Ureter (tissue), 1 donor: ENCODE measurements around the gene NEU2. TPM values are rescaled to one million over a fixed set of nuclear protein-coding genes. Genes with fewer than 3 reads are reported as not detected.

Experiments
- DNase-seq: peaks from one replicate; pipeline ENCODE4 v3.0.0-alpha.2; 2020; ENCODE audit warnings: low spot score
- total RNA-seq: library from RNA; stranded (reverse); gene quantifications from one replicate; pipeline ENCODE4 v1.2.4, GENCODE V29; 2023
- donor health status: DM: yes; HTN: yes; CAD: no.

Gene NEU2
- total RNA-seq, 1 donor from 2014 or later, result not detected

- no peak for DNase-seq
Observed at GRCh38 chr2:233034091-233034882, 1.8 kb downstream of the NEU2 start.

- DNase-seq, result no peak
Observed at GRCh38 chr2:233035426-233036161, 3.1 kb downstream of the NEU2 start.

GRCh38 chr2:233036162-233036838, 3.8 kb downstream of the NEU2 start:
- DNase-seq, result no peak

- DNase-seq, result no peak
Observed at GRCh38 chr2:233037078-233037477, 4.6 kb downstream of the NEU2 start.

GRCh38 chr2:233039212-233039845, 6.9 kb downstream of the NEU2 start:
- DNase-seq, result no peak

GRCh38 chr2:233039846-233040530, 7.5 kb downstream of the NEU2 start:
- no peak for DNase-seq

- no peak for DNase-seq
Observed at GRCh38 chr2:233040571-233040970, 8.1 kb downstream of the NEU2 start.

- DNase-seq, result no peak
Observed at GRCh38 chr2:233041722-233042323, 9.4 kb downstream of the NEU2 start.

- no peak for DNase-seq
Observed at GRCh38 chr2:233042549-233042948, 10.1 kb downstream of the NEU2 start.

- DNase-seq, result no peak
Observed at GRCh38 chr2:233044974-233045605, 12.6 kb downstream of the NEU2 start.

GRCh38 chr2:233047206-233047605, 14.7 kb downstream of the NEU2 start:
- DNase-seq, result no peak

- DNase-seq, result no peak
Observed at GRCh38 chr2:233047667-233048066, 15.2 kb downstream of the NEU2 start.

- no peak for DNase-seq
Observed at GRCh38 chr2:233048569-233049193, 16.2 kb downstream of the NEU2 start.

GRCh38 chr2:233049194-233049761, 16.8 kb downstream of the NEU2 start:
- no peak for DNase-seq

- DNase-seq, result peak; percentile 60
Observed at GRCh38 chr2:233051241-233052149, 19.0 kb downstream of the NEU2 start.

GRCh38 chr2:233052517-233052916, 20.0 kb downstream of the NEU2 start:
- DNase-seq, result peak; percentile 6

GRCh38 chr2:233053928-233054784, 21.7 kb downstream of the NEU2 start:
- DNase-seq, result peak; percentile 45

- DNase-seq, result no peak
Observed at GRCh38 chr2:233055362-233055761, 22.9 kb downstream of the NEU2 start.
